SIG-M5 treated with dmso at 0.1 percent for 504 hours (cell line): ENCODE measurements around the gene BBX.
"Not testable (repeated sequence)": the region's sequence is repeated elsewhere in the genome, so short reads cannot be mapped to it uniquely, and the experiment has no call there.

Experiments used
- DNase-seq: peaks from one replicate; lab custom pipeline; 2025; ENCODE audit not compliant: unreplicated experiment; lab: John Stamatoyannopoulos, UW

BBX gene

GRCh38 chr3:107542665-107543064, 19.9 kb downstream of the BBX start:
- no peak for DNase-seq

GRCh38 chr3:107543666-107544065, 20.9 kb downstream of the BBX start:
- no peak for DNase-seq

GRCh38 chr3:107545680-107546120, 22.9 kb downstream of the BBX start:
- no peak for DNase-seq

GRCh38 chr3:107548601-107549000, 25.8 kb downstream of the BBX start:
- DNase-seq: no peak

- DNase-seq: no peak
These were observed 32.6 kb downstream of the BBX start for GRCh38 chr3:107555359-107555758.

- no peak for DNase-seq
These were observed 35.0 kb downstream of the BBX start for GRCh38 chr3:107557743-107558142.

GRCh38 chr3:107560166-107560565, 37.4 kb downstream of the BBX start:
- DNase-seq: no peak

GRCh38 chr3:107561980-107562379, 39.2 kb downstream of the BBX start:
- no peak for DNase-seq

- no peak for DNase-seq
These were observed 40.3 kb downstream of the BBX start for GRCh38 chr3:107562969-107563529.

- not testable (repeated sequence) for DNase-seq
These were observed 42.5 kb downstream of the BBX start for GRCh38 chr3:107565244-107565643.

- not testable (repeated sequence) for DNase-seq
These were observed 48.3 kb downstream of the BBX start for GRCh38 chr3:107571089-107571488.

- not testable (repeated sequence) for DNase-seq
These were observed 48.7 kb downstream of the BBX start for GRCh38 chr3:107571492-107571891.

- peak; percentile 44 for DNase-seq
These were observed 51.9 kb downstream of the BBX start for GRCh38 chr3:107574650-107575049.

- DNase-seq: no peak
These were observed 55.3 kb downstream of the BBX start for GRCh38 chr3:107578091-107578490.

GRCh38 chr3:107578523-107578922, 55.8 kb downstream of the BBX start:
- DNase-seq: no peak

- no peak for DNase-seq
These were observed 56.6 kb downstream of the BBX start for GRCh38 chr3:107579371-107579770.

- no peak for DNase-seq
These were observed 58.5 kb downstream of the BBX start for GRCh38 chr3:107581230-107581629.

GRCh38 chr3:107588217-107588616, 65.5 kb downstream of the BBX start:
- DNase-seq: no peak

GRCh38 chr3:107589454-107589853, 66.7 kb downstream of the BBX start:
- no peak for DNase-seq

- DNase-seq: no peak
These were observed 68.0 kb downstream of the BBX start for GRCh38 chr3:107590786-107591185.

- DNase-seq: no peak
These were observed 69.3 kb downstream of the BBX start for GRCh38 chr3:107592073-107592472.

GRCh38 chr3:107594870-107595269, 72.1 kb downstream of the BBX start:
- no peak for DNase-seq

- no peak for DNase-seq
These were observed 73.9 kb downstream of the BBX start for GRCh38 chr3:107596639-107597038.
